WTC11 (cell line): ENCODE measurements around the gene MKI67. TPM values are rescaled to one million over a fixed set of nuclear protein-coding genes. Genes with fewer than 3 reads are reported as not detected.

ENCODE experiments used
- ATAC-seq: fragments of 200-7000 bp; cut with Tn5 transposase; 2 replicates; pipeline ENCODE4 v1.10.0; 2021; ENCODE audit warnings: mild to moderate bottlenecking, moderate library complexity
- CTCF ChIA-PET: fragments of 300-600 bp; sonication (Branson Sonifier 250); formaldehyde crosslinking; loops from one replicate; lab custom pipeline; 2021; ENCODE audit warnings: antibody characterized with exemption; lab: Charles Lee
- POLR2A ChIA-PET: fragments of 350-600 bp; sonication (Branson Sonifier 250); formaldehyde crosslinking; loops from one replicate; lab custom pipeline; 2021; ENCODE audit warnings: antibody characterized with exemption; lab: Charles Lee
- DNase-seq: peaks from one replicate; pipeline ENCODE4 v3.0.0; 2021; ENCODE audit warnings: low spot score
- H3K27ac Mint-ChIP-seq: 2 replicates; pipeline ENCODE4 v1.8.0; 2021; ENCODE audit warnings: mixed read lengths
- H3K27me3 Mint-ChIP-seq: 2 replicates; pipeline ENCODE4 v1.8.0; 2021; ENCODE audit warnings: low read depth, mild to moderate bottlenecking, moderate library complexity, mixed read lengths
- H3K36me3 Mint-ChIP-seq: 2 replicates; pipeline ENCODE4 v1.8.0; 2021; ENCODE audit warnings: mixed read lengths
- H3K4me1 Mint-ChIP-seq: 2 replicates; pipeline ENCODE4 v1.8.0; 2022; ENCODE audit warnings: mixed read lengths
- H3K4me3 Mint-ChIP-seq: 2 replicates; pipeline ENCODE4 v1.8.0; 2021; ENCODE audit warnings: mild to moderate bottlenecking, moderate library complexity, mixed read lengths
- H3K9me3 Mint-ChIP-seq: 2 replicates; pipeline ENCODE4 v1.8.0; 2021; ENCODE audit warnings: mixed read lengths
- ATF2 ChIP-seq: sonication (generic); formaldehyde crosslinking; IDR thresholded peaks from 2 replicates; pipeline ENCODE4 v1.8.1; 2022; ENCODE audit warnings: low read depth, missing genetic modification reagents, borderline replicate concordance
- CTCF ChIP-seq: fragments of 200-600 bp; IDR thresholded peaks from 2 replicates; pipeline ENCODE4 v1.8.0; 2022; ENCODE audit warnings: antibody characterized with exemption
- E2F4 ChIP-seq: sonication (generic); formaldehyde crosslinking; IDR thresholded peaks from 2 replicates; pipeline ENCODE4 v1.8.1; 2022; ENCODE audit warnings: low read depth, mild to moderate bottlenecking, moderate library complexity, missing genetic modification reagents, borderline replicate concordance
- MAX ChIP-seq: sonication (generic); formaldehyde crosslinking; IDR thresholded peaks from 2 replicates; pipeline ENCODE4 v1.8.0; 2022; ENCODE audit warnings: mild to moderate bottlenecking, missing genetic modification reagents
- MYBL2 ChIP-seq: sonication (generic); formaldehyde crosslinking; IDR thresholded peaks from 2 replicates; pipeline ENCODE4 v1.8.1; 2023; ENCODE audit warnings: mild to moderate bottlenecking, moderate library complexity, missing genetic modification reagents
- ZNF423 ChIP-seq: fragments of 250-450 bp; sonication (Bioruptor Pico); IDR thresholded peaks from 2 replicates; pipeline ENCODE4 v2.1.2; 2022; ENCODE audit warnings: mild to moderate bottlenecking, moderate library complexity
- total RNA-seq: library from RNA; stranded (reverse); gene quantifications from 3 replicates; pipeline ENCODE4 v1.2.3, GENCODE V29; 2021

The MKI67 gene
- total RNA-seq, 1 experiment from 2014 or later: 118 TPM

- no peak for TF ChIP-seq ATF2
- no peak for TF ChIP-seq E2F4 (CRISPR knock-in tag)
Measured at GRCh38 chr10:128091636-128092210, 34.5 kb downstream of the MKI67 start (continued).

- ChIA-PET CTCF (no interaction called here), POLR2A (no interaction called here)
- peaks cover 36% of the 10 kb centered on the region for H3K4me1 Mint-ChIP-seq
- TF ChIP-seq MYBL2 (CRISPR knock-in tag) (no peak), MAX (CRISPR knock-in tag) (peak; percentile 49; the same call in 1 of the 2 replicates)
- H3K27ac Mint-ChIP-seq: no peak overlapping the region
- no peaks in the 10 kb centered on the region for H3K36me3 Mint-ChIP-seq
- no peaks in the 10 kb centered on the region for H3K9me3 Mint-ChIP-seq
- DNase-seq (peak; percentile 38), ATAC-seq (peak; percentile 71)
- no peaks in the 10 kb centered on the region for H3K27me3 Mint-ChIP-seq
- H3K4me3 Mint-ChIP-seq: no peak overlapping the region
Measured at GRCh38 chr10:128087884-128088709, 38.1 kb downstream of the MKI67 start.

GRCh38 chr10:128087146-128087883, 38.9 kb downstream of the MKI67 start:
- ChIA-PET CTCF (interaction anchor here (0.9 to 1.8 kb wide), 2 partner anchors 18 to 217 kb away, joined by 3 to 7 read pairs; no protein-coding TSS in a partner anchor), POLR2A (no interaction called here)
- DNase-seq (no peak), ATAC-seq (no peak)
- Mint-ChIP-seq H3K4me1 (peaks cover 36% of the 10 kb centered on the region), H3K4me3 (no peak overlapping the region), H3K27me3 (no peaks in the 10 kb centered on the region), H3K9me3 (no peaks in the 10 kb centered on the region), H3K36me3 (no peaks in the 10 kb centered on the region), H3K27ac (no peak overlapping the region)
- TF ChIP-seq MYBL2 (CRISPR knock-in tag): no peak

- POLR2A ChIA-PET: no interaction called here
- no peaks in the 10 kb centered on the region for H3K9me3 Mint-ChIP-seq
- ATAC-seq (peak; percentile 15; the same call in 1 of the 2 replicates), DNase-seq (no peak)
- H3K4me3 Mint-ChIP-seq: no peak overlapping the region
- CTCF ChIA-PET: interaction anchor here (0.6 to 1.8 kb wide), 5 partner anchors 8 to 216 kb away, joined by 3 to 7 read pairs (median 4); no protein-coding TSS in a partner anchor
- H3K27me3 Mint-ChIP-seq: no peaks in the 10 kb centered on the region
- no peak overlapping the region for H3K27ac Mint-ChIP-seq
- H3K4me1 Mint-ChIP-seq: peaks cover 33% of the 10 kb centered on the region
- TF ChIP-seq MAX (CRISPR knock-in tag): no peak
- TF ChIP-seq CTCF: no peak
- TF ChIP-seq ZNF423 (CRISPR knock-in tag): peak; percentile 49
- H3K36me3 Mint-ChIP-seq: no peaks in the 10 kb centered on the region
Measured at GRCh38 chr10:128086003-128086863, 40.0 kb downstream of the MKI67 start.
